ENCODE measurements around the gene CCDC134. TPM values are rescaled to one million over a fixed set of nuclear protein-coding genes. Genes with fewer than 3 reads are reported as not detected.
A peak's percentile ranks its signal among the peaks of the same experiment; 100 is the strongest.

CCDC134 gene
- total RNA-seq, 1 donor, result 8.3 TPM

GRCh38 chr22:41870786-41871185 is 70.3 kb downstream of the CCDC134 start:
- no peak overlapping the region for H3K4me2 ChIP-seq (ENCODE audit: insufficient read depth, low read length)
- no peak for DNase-seq (ENCODE audit: insufficient read length, low spot score, missing footprints)
- no peak for TF ChIP-seq CTCF (IDR thresholded peaks at IDR 0.05; ENCODE audit: extremely low read depth, low read depth, low read length)
- H4K20me1 ChIP-seq (ENCODE audit: insufficient read depth, low read length), result peaks cover 3% of the 10 kb centered on the region
- peaks cover 49% of the 10 kb centered on the region for H3K36me3 ChIP-seq (ENCODE audit: insufficient read depth, low read length)
- no peak overlapping the region for H2AFZ ChIP-seq (ENCODE audit: low read length)
- no peak overlapping the region for H3K27ac ChIP-seq (ENCODE audit: low read depth, low read length)
- peaks cover 3% of the 10 kb centered on the region for H3K4me1 ChIP-seq (ENCODE audit: insufficient read depth, low read length)
- no peaks in the 10 kb centered on the region for H3K27me3 ChIP-seq (ENCODE audit: insufficient read depth, low read length)
- H3K9me3 ChIP-seq (ENCODE audit: low read depth, low read length), result no peaks in the 10 kb centered on the region
- peaks cover 17% of the 10 kb centered on the region for H3K79me2 ChIP-seq (ENCODE audit: insufficient read depth, low read length)
- no peak overlapping the region for H3K4me3 ChIP-seq (ENCODE audit: insufficient read depth, low read length)

GRCh38 chr22:41873391-41873790 is 72.9 kb downstream of the CCDC134 start:
- peaks cover 50% of the 10 kb centered on the region for H3K36me3 ChIP-seq (ENCODE audit: insufficient read depth, low read length)

GRCh38 chr22:41874090-41874489 is 73.6 kb downstream of the CCDC134 start:
- no peak overlapping the region for H3K4me3 ChIP-seq (ENCODE audit: insufficient read depth, low read length)
- no peaks in the 10 kb centered on the region for H3K27me3 ChIP-seq (ENCODE audit: insufficient read depth, low read length)
- peaks cover 14% of the 10 kb centered on the region for H3K4me1 ChIP-seq (ENCODE audit: insufficient read depth, low read length)
- no peak overlapping the region for H3K4me2 ChIP-seq (ENCODE audit: insufficient read depth, low read length)
- DNase-seq (ENCODE audit: insufficient read length, low spot score, missing footprints), result no peak
- H3K9me3 ChIP-seq (ENCODE audit: low read depth, low read length), result no peaks in the 10 kb centered on the region
- H2AFZ ChIP-seq (ENCODE audit: low read length), result no peak overlapping the region
- no peaks in the 10 kb centered on the region for H3K79me2 ChIP-seq (ENCODE audit: insufficient read depth, low read length)
- TF ChIP-seq CTCF (IDR thresholded peaks at IDR 0.05; ENCODE audit: extremely low read depth, low read depth, low read length), result no peak
- H3K27ac ChIP-seq (ENCODE audit: low read depth, low read length), result no peak overlapping the region
- no peaks in the 10 kb centered on the region for H4K20me1 ChIP-seq (ENCODE audit: insufficient read depth, low read length)
- H3K36me3 ChIP-seq (ENCODE audit: insufficient read depth, low read length), result peaks cover 43% of the 10 kb centered on the region

More at GRCh38 chr22:41873391-41873790, 72.9 kb downstream of the CCDC134 start:
- H3K27me3 ChIP-seq (ENCODE audit: insufficient read depth, low read length), result no peaks in the 10 kb centered on the region
- no peak overlapping the region for H3K4me3 ChIP-seq (ENCODE audit: insufficient read depth, low read length)
- no peak overlapping the region for H3K27ac ChIP-seq (ENCODE audit: low read depth, low read length)
- no peak for DNase-seq (ENCODE audit: insufficient read length, low spot score, missing footprints)
- no peak for TF ChIP-seq CTCF (IDR thresholded peaks at IDR 0.05; ENCODE audit: extremely low read depth, low read depth, low read length)
- peaks cover 14% of the 10 kb centered on the region for H3K4me1 ChIP-seq (ENCODE audit: insufficient read depth, low read length)
- H4K20me1 ChIP-seq (ENCODE audit: insufficient read depth, low read length), result no peaks in the 10 kb centered on the region
- H2AFZ ChIP-seq (ENCODE audit: low read length), result no peak overlapping the region
- H3K4me2 ChIP-seq (ENCODE audit: insufficient read depth, low read length), result no peak overlapping the region
- no peaks in the 10 kb centered on the region for H3K9me3 ChIP-seq (ENCODE audit: low read depth, low read length)
- peaks cover 4% of the 10 kb centered on the region for H3K79me2 ChIP-seq (ENCODE audit: insufficient read depth, low read length)

GRCh38 chr22:41875531-41876270 is 75.2 kb downstream of the CCDC134 start:
- Histone ChIP-seq H3K79me2 (ENCODE audit: insufficient read depth, low read length) (no peaks in the 10 kb centered on the region), H3K4me2 (ENCODE audit: insufficient read depth, low read length) (peak overlapping the region; percentile 24), H3K4me1 (ENCODE audit: insufficient read depth, low read length) (peaks cover 14% of the 10 kb centered on the region), H3K36me3 (ENCODE audit: insufficient read depth, low read length) (peaks cover 38% of the 10 kb centered on the region), H2AFZ (ENCODE audit: low read length) (no peak overlapping the region), H3K27ac (ENCODE audit: low read depth, low read length) (no peak overlapping the region), H4K20me1 (ENCODE audit: insufficient read depth, low read length) (no peaks in the 10 kb centered on the region), H3K9me3 (ENCODE audit: low read depth, low read length) (no peaks in the 10 kb centered on the region), H3K27me3 (ENCODE audit: insufficient read depth, low read length) (no peaks in the 10 kb centered on the region), H3K4me3 (ENCODE audit: insufficient read depth, low read length) (no peak overlapping the region)
- DNase-seq (ENCODE audit: insufficient read length, low spot score, missing footprints), result peak; percentile 8
- no peak for TF ChIP-seq CTCF (IDR thresholded peaks at IDR 0.05; ENCODE audit: extremely low read depth, low read depth, low read length)

Other genes with a start within 250 kb of the CCDC134 start
- gene CSDC2, start 239.7 kb upstream of the CCDC134 start, total RNA-seq, result 0.88 and 1.1 TPM in 2 replicates
- 15.6 and 18.9 TPM in 2 replicates for gene PMM1, start 210.8 kb upstream of the CCDC134 start, total RNA-seq
- 16.3 and 18.3 TPM in 2 replicates for gene DESI1, start 179.6 kb upstream of the CCDC134 start, total RNA-seq
- 247 and 251 TPM in 2 replicates for gene XRCC6, start 179.4 kb upstream of the CCDC134 start, total RNA-seq
- gene SNU13, start 111.8 kb upstream of the CCDC134 start, total RNA-seq, result 56.1 and 58.0 TPM in 2 replicates
- gene MEI1, start 101.2 kb upstream of the CCDC134 start, total RNA-seq, result 0.29 and 0.36 TPM in 2 replicates
- 71.6 and 80.3 TPM in 2 replicates for gene SREBF2, start 32.4 kb downstream of the CCDC134 start, total RNA-seq
- not detected in 2 replicates for gene SHISA8, start 114.4 kb downstream of the CCDC134 start, total RNA-seq
- under 0.01 TPM in 2 replicates for gene TNFRSF13C, start 126.1 kb downstream of the CCDC134 start, total RNA-seq
- gene CENPM, start 146.5 kb downstream of the CCDC134 start, total RNA-seq, result 1.2 and 1.8 TPM in 2 replicates
- gene SEPTIN3, start 168.8 kb downstream of the CCDC134 start, total RNA-seq, result 0.29 and 0.36 TPM in 2 replicates
- under 0.01 and 0.72 TPM in 2 replicates for gene WBP2NL, start 198.1 kb downstream of the CCDC134 start, total RNA-seq

All from osteoblast (primary cell).